Liver (tissue), 9 donors: ENCODE results near the gene ITFG1. TPM values are rescaled to one million over a fixed set of nuclear protein-coding genes. Genes with fewer than 3 reads are reported as not detected.

ENCODE experiments used
- DNase-seq: peaks from one replicate; pipeline ENCODE4 v3.0.0-alpha.2; 2017; ENCODE audit warnings: low spot score
- H3K27ac ChIP-seq, 2 donors: one replicate each; pipeline ENCODE4 v1.7.0; 2013; ENCODE audit warnings: inconsistent platforms in 2 of 2, low read length in 2 of 2, control low read depth in 1 of 2, low read depth in 1 of 2, mild to moderate bottlenecking in 1 of 2
- H3K27me3 ChIP-seq, 4 donors: one replicate each; pipeline versions ENCODE4 v1.6.1 to v1.7.0; 2013; ENCODE audit warnings: low read length in 3 of 4, inconsistent platforms in 1 of 4, mild to moderate bottlenecking in 1 of 4, moderate library complexity in 1 of 4; ENCODE audit not compliant: control insufficient read depth in 4 of 4, insufficient read depth in 4 of 4
- H3K36me3 ChIP-seq, 4 donors: one replicate each; pipeline versions ENCODE4 v1.6.1 to v1.7.0; 2013; ENCODE audit warnings: low read length in 3 of 4, mild to moderate bottlenecking in 3 of 4, low read depth in 1 of 4, moderate library complexity in 1 of 4; ENCODE audit not compliant: control insufficient read depth in 4 of 4, insufficient read depth in 3 of 4
- H3K4me1 ChIP-seq, 4 donors: one replicate each; pipeline versions ENCODE4 v1.6.1 to v1.7.0; 2013; ENCODE audit warnings: low read length in 3 of 4, mild to moderate bottlenecking in 3 of 4, moderate library complexity in 1 of 4; ENCODE audit not compliant: control insufficient read depth in 4 of 4, insufficient read depth in 4 of 4
- H3K4me3 ChIP-seq, 3 donors: one replicate each; pipeline versions ENCODE4 v1.6.1 to v1.7.0; 2013; ENCODE audit warnings: low read length in 3 of 3, control low read depth in 1 of 3, low read depth in 1 of 3, mild to moderate bottlenecking in 1 of 3
- H3K9ac ChIP-seq, 2 donors: one replicate each; pipeline ENCODE4 v1.7.0; 2013; ENCODE audit warnings: low read length in 2 of 2, mild to moderate bottlenecking in 2 of 2, moderate library complexity in 2 of 2, control low read depth in 1 of 2, low read depth in 1 of 2
- H3K9me3 ChIP-seq, 4 donors: one replicate each; pipeline versions ENCODE4 v1.6.1 to v1.7.0; 2013; ENCODE audit warnings: low read length in 3 of 4; ENCODE audit not compliant: control insufficient read depth in 4 of 4
- EGR1 ChIP-seq, 2 donors: IDR thresholded peaks; 2 replicates each; pipeline ENCODE4 v1.6.1; 2016 to 2018; ENCODE audit warnings: antibody characterized with exemption in 2 of 2, low read depth in 2 of 2
- FOXA1 ChIP-seq: IDR thresholded peaks from 2 replicates; pipeline ENCODE4 v1.6.1; 2016; ENCODE audit warnings: antibody characterized with exemption
- FOXA2 ChIP-seq: IDR thresholded peaks from 2 replicates; pipeline ENCODE4 v1.6.1; 2016; ENCODE audit warnings: antibody characterized with exemption
- GABPA ChIP-seq, 2 donors: IDR thresholded peaks in 1 of 2; conservative IDR thresholded peaks in 1 of 2; 2 replicates each; pipeline ENCODE4 v1.6.1; 2016; ENCODE audit warnings: antibody characterized with exemption in 2 of 2, mild to moderate bottlenecking in 1 of 2, moderate library complexity in 1 of 2
- HNF4A ChIP-seq, 2 donors: conservative IDR thresholded peaks; 2 replicates each; pipeline ENCODE4 v1.6.1; 2016; ENCODE audit warnings: antibody characterized with exemption in 2 of 2, mild to moderate bottlenecking in 2 of 2
- HNF4G ChIP-seq: IDR thresholded peaks from 2 replicates; pipeline ENCODE4 v1.6.1; 2016; ENCODE audit warnings: antibody characterized with exemption
- JUND ChIP-seq, 2 donors: IDR thresholded peaks; 2 replicates each; pipeline ENCODE4 v1.6.1; 2016; ENCODE audit warnings: antibody characterized with exemption in 2 of 2
- RAD21 ChIP-seq, 2 donors: IDR thresholded peaks; 2 replicates each; pipeline ENCODE4 v1.6.1; 2016; ENCODE audit warnings: antibody characterized with exemption in 2 of 2, mild to moderate bottlenecking in 2 of 2
- RXRA ChIP-seq, 2 donors: IDR thresholded peaks; 2 replicates each; pipeline ENCODE4 v1.6.1; 2017 to 2018; ENCODE audit warnings: antibody characterized with exemption in 2 of 2, mild to moderate bottlenecking in 1 of 2
- SP1 ChIP-seq: IDR thresholded peaks from 2 replicates; pipeline ENCODE4 v1.6.1; 2018; ENCODE audit warnings: antibody characterized with exemption, mild to moderate bottlenecking
- TAF1 ChIP-seq: conservative IDR thresholded peaks from 2 replicates; pipeline ENCODE4 v1.6.1; 2016; ENCODE audit warnings: antibody characterized with exemption, mild to moderate bottlenecking
- YY1 ChIP-seq: IDR thresholded peaks from 2 replicates; pipeline ENCODE4 v1.6.1; 2016; ENCODE audit warnings: antibody characterized with exemption, mild to moderate bottlenecking
- WGBS: extraction: QIAGEN DNeasy Blood & Tissue Kit; methylation state at CpG from one replicate; pipeline ENCODE4 v1.1.7; 2013; 5-methylcytosine and 5-hydroxymethylcytosine counted together
- polyA plus RNA-seq, 2 donors: library from polyadenylated mRNA; stranded (reverse) in 1 of 2; unstranded in 1 of 2; fragments of 200-250 nt in 1 of 2; fragments of >200 nt in 1 of 2; fragmentation: Nextera tagmentation in 1 of 2; extraction: Ambion mirVana in 1 of 2; gene quantifications; one replicate each; pipeline versions ENCODE4 v1.2.1 to v1.2.3, GENCODE V29; 2013 to 2015
- total RNA-seq, 2 donors: library from RNA; depleted of rRNA; stranded (reverse); fragments of >200 nt; gene quantifications; one replicate each; pipeline ENCODE4 v1.2.3, GENCODE V29; 2014
- TF ChIP-seq, protein P1 (sequence below): IDR thresholded peaks from 2 replicates; pipeline ENCODE4 v1.6.1; 2016; ENCODE audit warnings: antibody characterized with exemption
- TF ChIP-seq, protein P2 (sequence below): IDR thresholded peaks from 2 replicates; pipeline ENCODE4 v1.6.1; 2016; ENCODE audit warnings: antibody characterized with exemption, mild to moderate bottlenecking
- TF ChIP-seq, protein P3 (sequence below): IDR thresholded peaks from 2 replicates; pipeline ENCODE4 v1.6.1; 2016; ENCODE audit warnings: antibody characterized with exemption
- TF ChIP-seq, protein P4 (sequence below): IDR thresholded peaks from 2 replicates; pipeline ENCODE4 v1.6.1; 2016; ENCODE audit warnings: antibody characterized with exemption
- donor health status: healthy.
- donor health status: healthy.
- donor health status: healthy.
- donor health status: healthy.
- donor health status: healthy.

Gene ITFG1
- total and polyA plus RNA-seq, 4 donors = 31.1 to 51.0 (median 36.5) TPM

DNA sequence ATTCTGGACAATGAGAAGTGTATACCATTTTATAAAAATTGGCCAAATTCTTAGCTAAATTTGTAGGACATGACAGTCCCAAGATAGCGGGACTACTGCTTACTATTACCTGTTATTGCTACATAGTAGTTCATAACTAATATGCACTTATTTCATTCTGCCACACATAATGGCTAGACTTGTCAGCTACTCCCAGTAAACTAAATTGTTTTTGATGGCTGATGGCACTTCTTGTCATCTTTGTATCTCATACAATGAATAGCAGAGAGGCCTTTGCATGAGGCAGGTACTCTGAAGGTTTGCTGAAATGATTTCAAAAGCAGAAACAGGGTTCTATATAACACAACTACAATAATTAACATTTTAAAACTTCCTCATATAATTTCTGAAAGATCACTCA, 44.0 kb downstream of the ITFG1 start:
- WGBS = 95% methylated on average over 1 of the region's 1 CpG
- peaks cover 3 to 5% (median 3%) of the 10 kb centered on the region in 4 donors for H3K36me3 ChIP-seq

DNA sequence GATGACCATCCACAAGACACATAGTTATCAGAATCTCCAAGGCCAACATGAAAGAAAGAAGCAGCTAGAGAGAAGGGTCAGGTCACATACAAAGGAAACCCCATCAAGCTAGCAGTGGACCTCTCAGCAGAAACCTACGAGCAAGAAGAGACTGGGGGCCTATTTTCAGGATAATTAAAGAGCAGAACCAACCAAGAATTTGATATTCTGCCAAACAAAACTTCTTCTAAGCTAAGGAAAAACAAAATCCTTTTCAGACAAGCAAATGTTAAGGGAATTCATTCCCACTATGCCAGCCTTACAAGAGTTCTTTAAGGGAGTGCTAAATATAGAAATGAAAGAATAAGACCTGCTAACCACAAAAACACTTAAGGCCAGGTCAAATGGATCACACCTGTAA, 47.8 kb downstream of the ITFG1 start:
- H3K9ac ChIP-seq = no peak overlapping the region
- H3K36me3 ChIP-seq = peaks cover 0 to 5% (median under 1%) of the 10 kb centered on the region in 4 donors
- no peaks in the 10 kb centered on the region for H3K4me1 ChIP-seq
- WGBS = 90% methylated on average over 1 of the region's 1 CpG
- no peak for DNase-seq
- no peak overlapping the region for H3K4me3 ChIP-seq
- TF ChIP-seq, protein P1, sequence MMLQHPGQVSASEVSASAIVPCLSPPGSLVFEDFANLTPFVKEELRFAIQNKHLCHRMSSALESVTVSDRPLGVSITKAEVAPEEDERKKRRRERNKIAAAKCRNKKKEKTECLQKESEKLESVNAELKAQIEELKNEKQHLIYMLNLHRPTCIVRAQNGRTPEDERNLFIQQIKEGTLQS = no peak
- no peaks in the 10 kb centered on the region for H3K27me3 ChIP-seq
- no peak overlapping the region for H3K27ac ChIP-seq
- no peaks in the 10 kb centered on the region for H3K9me3 ChIP-seq

More for the DNA sequence above, 44.0 kb downstream of the ITFG1 start:
- Histone ChIP-seq H3K9me3 (no peaks in the 10 kb centered on the region), H3K9ac (no peak overlapping the region), H3K27ac (no peak overlapping the region), H3K27me3 (no peaks in the 10 kb centered on the region), H3K4me3 (no peak overlapping the region), H3K4me1 (no peaks in the 10 kb centered on the region)
- DNase-seq = no peak
- TF ChIP-seq HNF4A (conservative IDR thresholded peaks at IDR 0.05) = no peak
- TF ChIP-seq HNF4G = no peak
- no peak for TF ChIP-seq TAF1
- no peak for TF ChIP-seq GABPA (IDR thresholded peaks at IDR 0.05 in 1 of 2, conservative IDR thresholded peaks at IDR 0.05 in 1 of 2)
- TF ChIP-seq, protein P2, sequence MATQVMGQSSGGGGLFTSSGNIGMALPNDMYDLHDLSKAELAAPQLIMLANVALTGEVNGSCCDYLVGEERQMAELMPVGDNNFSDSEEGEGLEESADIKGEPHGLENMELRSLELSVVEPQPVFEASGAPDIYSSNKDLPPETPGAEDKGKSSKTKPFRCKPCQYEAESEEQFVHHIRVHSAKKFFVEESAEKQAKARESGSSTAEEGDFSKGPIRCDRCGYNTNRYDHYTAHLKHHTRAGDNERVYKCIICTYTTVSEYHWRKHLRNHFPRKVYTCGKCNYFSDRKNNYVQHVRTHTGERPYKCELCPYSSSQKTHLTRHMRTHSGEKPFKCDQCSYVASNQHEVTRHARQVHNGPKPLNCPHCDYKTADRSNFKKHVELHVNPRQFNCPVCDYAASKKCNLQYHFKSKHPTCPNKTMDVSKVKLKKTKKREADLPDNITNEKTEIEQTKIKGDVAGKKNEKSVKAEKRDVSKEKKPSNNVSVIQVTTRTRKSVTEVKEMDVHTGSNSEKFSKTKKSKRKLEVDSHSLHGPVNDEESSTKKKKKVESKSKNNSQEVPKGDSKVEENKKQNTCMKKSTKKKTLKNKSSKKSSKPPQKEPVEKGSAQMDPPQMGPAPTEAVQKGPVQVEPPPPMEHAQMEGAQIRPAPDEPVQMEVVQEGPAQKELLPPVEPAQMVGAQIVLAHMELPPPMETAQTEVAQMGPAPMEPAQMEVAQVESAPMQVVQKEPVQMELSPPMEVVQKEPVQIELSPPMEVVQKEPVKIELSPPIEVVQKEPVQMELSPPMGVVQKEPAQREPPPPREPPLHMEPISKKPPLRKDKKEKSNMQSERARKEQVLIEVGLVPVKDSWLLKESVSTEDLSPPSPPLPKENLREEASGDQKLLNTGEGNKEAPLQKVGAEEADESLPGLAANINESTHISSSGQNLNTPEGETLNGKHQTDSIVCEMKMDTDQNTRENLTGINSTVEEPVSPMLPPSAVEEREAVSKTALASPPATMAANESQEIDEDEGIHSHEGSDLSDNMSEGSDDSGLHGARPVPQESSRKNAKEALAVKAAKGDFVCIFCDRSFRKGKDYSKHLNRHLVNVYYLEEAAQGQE = no peak
- no peak for TF ChIP-seq JUND (IDR thresholded peaks at IDR 0.05)
- TF ChIP-seq RAD21 (IDR thresholded peaks at IDR 0.05) = no peak
- TF ChIP-seq EGR1 (IDR thresholded peaks at IDR 0.05; ENCODE audit: low read depth in 2 of 2) = no peak
- TF ChIP-seq, protein P1 = no peak
- TF ChIP-seq RXRA (IDR thresholded peaks at IDR 0.05) = no peak
- TF ChIP-seq, protein P3, sequence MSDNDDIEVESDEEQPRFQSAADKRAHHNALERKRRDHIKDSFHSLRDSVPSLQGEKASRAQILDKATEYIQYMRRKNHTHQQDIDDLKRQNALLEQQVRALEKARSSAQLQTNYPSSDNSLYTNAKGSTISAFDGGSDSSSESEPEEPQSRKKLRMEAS = no peak

DNA sequence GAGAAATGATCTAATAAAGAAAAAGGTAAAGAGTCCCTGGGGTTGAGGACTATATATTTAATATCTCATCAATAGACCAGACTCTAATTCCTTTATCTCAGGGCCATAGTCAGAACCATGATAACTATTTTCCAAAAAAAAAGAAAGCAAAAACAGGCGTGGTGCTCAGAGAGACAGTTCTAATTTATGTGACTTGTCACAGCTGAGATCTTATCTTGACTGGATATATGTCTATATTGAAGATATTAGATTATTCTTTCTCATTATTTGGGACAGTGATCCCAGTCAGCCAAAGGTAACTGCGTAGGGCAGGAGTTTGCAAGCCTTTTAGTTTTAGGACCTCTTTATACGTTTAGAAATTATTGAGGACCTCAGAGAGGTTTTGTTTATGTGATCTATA, 52.4 kb downstream of the ITFG1 start:
- H3K4me1 ChIP-seq = no peaks in the 10 kb centered on the region
- H3K36me3 ChIP-seq = no peaks in the 10 kb centered on the region
- no peaks in the 10 kb centered on the region for H3K9me3 ChIP-seq
- 92% methylated on average over 3 of the region's 3 CpGs for WGBS
- H3K9ac ChIP-seq = no peak overlapping the region
- no peak overlapping the region for H3K4me3 ChIP-seq
- no peak overlapping the region for H3K27ac ChIP-seq
- TF ChIP-seq YY1 (no peak), FOXA1 (no peak), RXRA (IDR thresholded peaks at IDR 0.05) (no peak), SP1 (no peak), HNF4A (conservative IDR thresholded peaks at IDR 0.05) (no peak), HNF4G (no peak), FOXA2 (no peak), RAD21 (IDR thresholded peaks at IDR 0.05) (no peak)
- TF ChIP-seq, protein P4, sequence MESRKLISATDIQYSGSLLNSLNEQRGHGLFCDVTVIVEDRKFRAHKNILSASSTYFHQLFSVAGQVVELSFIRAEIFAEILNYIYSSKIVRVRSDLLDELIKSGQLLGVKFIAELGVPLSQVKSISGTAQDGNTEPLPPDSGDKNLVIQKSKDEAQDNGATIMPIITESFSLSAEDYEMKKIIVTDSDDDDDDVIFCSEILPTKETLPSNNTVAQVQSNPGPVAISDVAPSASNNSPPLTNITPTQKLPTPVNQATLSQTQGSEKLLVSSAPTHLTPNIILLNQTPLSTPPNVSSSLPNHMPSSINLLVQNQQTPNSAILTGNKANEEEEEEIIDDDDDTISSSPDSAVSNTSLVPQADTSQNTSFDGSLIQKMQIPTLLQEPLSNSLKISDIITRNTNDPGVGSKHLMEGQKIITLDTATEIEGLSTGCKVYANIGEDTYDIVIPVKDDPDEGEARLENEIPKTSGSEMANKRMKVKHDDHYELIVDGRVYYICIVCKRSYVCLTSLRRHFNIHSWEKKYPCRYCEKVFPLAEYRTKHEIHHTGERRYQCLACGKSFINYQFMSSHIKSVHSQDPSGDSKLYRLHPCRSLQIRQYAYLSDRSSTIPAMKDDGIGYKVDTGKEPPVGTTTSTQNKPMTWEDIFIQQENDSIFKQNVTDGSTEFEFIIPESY = no peak
- TF ChIP-seq, protein P2 = no peak
- no peak for DNase-seq
- H3K27me3 ChIP-seq = no peaks in the 10 kb centered on the region
